Fibroblast of lung (primary cell): Measurements from ENCODE around the gene S100A4. TPM values are rescaled to one million over a fixed set of nuclear protein-coding genes. Genes with fewer than 3 reads are reported as not detected.
A peak's percentile ranks its signal among the peaks of the same experiment; 100 is the strongest.

Experiments used
- DNase-seq, 2 donors: peaks; one replicate each; pipeline versions ENCODE4 v3.0.0 to v3.0.0-alpha.2; 2010; ENCODE audit warnings: low read depth in 2 of 2
- H2AFZ ChIP-seq: 2 replicates; pipeline ENCODE4 v1.5.1; 2012; ENCODE audit warnings: low read length, control low read depth, inconsistent platforms
- H3K27ac ChIP-seq: 2 replicates; pipeline ENCODE4 v1.5.1; 2011; ENCODE audit warnings: low read length, control low read depth; ENCODE audit not compliant: insufficient read depth
- H3K27me3 ChIP-seq: 2 replicates; pipeline ENCODE4 v1.5.1; 2011; ENCODE audit warnings: mild to moderate bottlenecking, low read length; ENCODE audit not compliant: control insufficient read depth, insufficient read depth
- H3K36me3 ChIP-seq: 2 replicates; pipeline ENCODE4 v1.5.1; 2011; ENCODE audit warnings: low read length; ENCODE audit not compliant: control insufficient read depth, insufficient read depth
- H3K4me1 ChIP-seq: 2 replicates; pipeline ENCODE4 v1.5.1; 2011; ENCODE audit warnings: low read length; ENCODE audit not compliant: control insufficient read depth, insufficient read depth; ENCODE audit errors: extremely low read depth
- H3K4me2 ChIP-seq: 2 replicates; pipeline ENCODE4 v1.5.1; 2011; ENCODE audit warnings: low read length, control low read depth; ENCODE audit not compliant: insufficient read depth; ENCODE audit errors: extremely low read depth
- H3K4me3 ChIP-seq, 4 experiments: fragments of 200-600 bp in 1 of 4; sonication (generic) in 1 of 4; replicated peaks in 1 of 4; 2 replicates each; pipeline ENCODE4 v1.5.1; 2011 to 2016; ENCODE audit warnings: low read length in 4 of 4, low read depth in 3 of 4, mild to moderate bottlenecking in 3 of 4, control low read depth in 2 of 4, inconsistent platforms in 1 of 4, mixed read lengths in 1 of 4; ENCODE audit not compliant: insufficient read depth in 1 of 4; ENCODE audit errors: control extremely low read depth in 1 of 4
- H3K79me2 ChIP-seq: 2 replicates; pipeline ENCODE4 v1.5.1; 2012; ENCODE audit warnings: mild to moderate bottlenecking, low read length, inconsistent platforms; ENCODE audit not compliant: control insufficient read depth, insufficient read depth
- H3K9ac ChIP-seq: 2 replicates; pipeline ENCODE4 v1.5.1; 2011; ENCODE audit warnings: mild to moderate bottlenecking, low read length, control low read depth; ENCODE audit not compliant: insufficient read depth
- H3K9me3 ChIP-seq: 2 replicates; pipeline ENCODE4 v1.5.1; 2012; ENCODE audit warnings: low read depth, low read length; ENCODE audit not compliant: control insufficient read depth, insufficient read depth
- H4K20me1 ChIP-seq: 2 replicates; pipeline ENCODE4 v1.5.1; 2011; ENCODE audit warnings: low read length; ENCODE audit not compliant: control insufficient read depth, insufficient read depth; ENCODE audit errors: extremely low read depth
- CTCF ChIP-seq, 2 donors: IDR thresholded peaks in 1 of 2; conservative IDR thresholded peaks in 1 of 2; 1 replicate in 1 of 2; 2 replicates in 1 of 2; pipeline ENCODE4 v1.5.1; 2011 to 2012; ENCODE audit warnings: low read length in 2 of 2, control low read depth in 1 of 2, inconsistent platforms in 1 of 2, low read depth in 1 of 2, mild to moderate bottlenecking in 1 of 2
- EZH2 ChIP-seq: IDR thresholded peaks from 2 replicates; pipeline ENCODE4 v1.5.1; 2012; ENCODE audit warnings: low read length, control low read depth, mild to moderate bottlenecking; ENCODE audit errors: missing control alignments
- polyA plus RNA-seq, 2 donors: library from polyadenylated mRNA; depleted of rRNA in 1 of 2; stranded (reverse) in 1 of 2; unstranded in 1 of 2; fragments of >200 nt; gene quantifications; 2 replicates each; pipeline ENCODE4 v1.2.1, GENCODE V29; 2011 to 2012; ENCODE audit warnings: missing spikeins in 1 of 2
- total RNA-seq: library from RNA; depleted of rRNA; stranded (reverse); fragments of >200 nt; gene quantifications from 2 replicates; pipeline ENCODE4 v1.2.1, GENCODE V29; 2014

The S100A4 gene
- total and polyA plus RNA-seq, 2 donors (not counting 1 experiment from before 2014, with no cell fraction given), result 287 to 371 TPM

- no peak for TF ChIP-seq EZH2
- TF ChIP-seq CTCF (conservative IDR thresholded peaks at IDR 0.05 in 1 of 2, IDR thresholded peaks at IDR 0.05 in 1 of 2; ENCODE audit: low read depth in 1 of 2, low read length in 2 of 2), result no peak
- H3K27ac ChIP-seq, result no peak overlapping the region
- no peak for DNase-seq
- no peaks in the 10 kb centered on the region for H3K9me3 ChIP-seq
- no peak overlapping the region for H3K9ac ChIP-seq
- no peaks in the 10 kb centered on the region for H4K20me1 ChIP-seq
- H2AFZ ChIP-seq, result no peak overlapping the region
- H3K4me3 ChIP-seq, result no peak overlapping the region
- H3K79me2 ChIP-seq, result peaks cover 23% of the 10 kb centered on the region
- H3K4me2 ChIP-seq, result no peak overlapping the region
- peaks cover 10% of the 10 kb centered on the region for H3K4me1 ChIP-seq
- peaks cover 6% of the 10 kb centered on the region for H3K36me3 ChIP-seq
- no peaks in the 10 kb centered on the region for H3K27me3 ChIP-seq
Observed at GRCh38 chr1:153531638-153532037, 14.0 kb downstream of the S100A4 start.

GRCh38 chr1:153527683-153528040 is 17.9 kb downstream of the S100A4 start:
- no peaks in the 10 kb centered on the region for H3K27me3 ChIP-seq
- no peaks in the 10 kb centered on the region for H3K79me2 ChIP-seq
- H3K4me2 ChIP-seq, result no peak overlapping the region
- peaks cover 3% of the 10 kb centered on the region for H3K4me1 ChIP-seq
- H3K27ac ChIP-seq, result no peak overlapping the region
- H2AFZ ChIP-seq, result no peak overlapping the region
- H3K9ac ChIP-seq, result no peak overlapping the region
- H4K20me1 ChIP-seq, result no peaks in the 10 kb centered on the region
- H3K9me3 ChIP-seq, result no peaks in the 10 kb centered on the region
- no peak for DNase-seq
- TF ChIP-seq CTCF (conservative IDR thresholded peaks at IDR 0.05 in 1 of 2, IDR thresholded peaks at IDR 0.05 in 1 of 2; ENCODE audit: low read depth in 1 of 2, low read length in 2 of 2) (no peak), EZH2 (no peak)
- H3K36me3 ChIP-seq, result no peaks in the 10 kb centered on the region
- no peak overlapping the region for H3K4me3 ChIP-seq

GRCh38 chr1:153527023-153527682 is 18.5 kb downstream of the S100A4 start:
- H2AFZ ChIP-seq, result no peak overlapping the region
- no peak overlapping the region for H3K4me2 ChIP-seq
- no peak overlapping the region for H3K9ac ChIP-seq
- H3K36me3 ChIP-seq, result no peaks in the 10 kb centered on the region
- no peak for TF ChIP-seq CTCF (conservative IDR thresholded peaks at IDR 0.05 in 1 of 2, IDR thresholded peaks at IDR 0.05 in 1 of 2; ENCODE audit: low read depth in 1 of 2, low read length in 2 of 2)
- no peak for TF ChIP-seq EZH2
- no peaks in the 10 kb centered on the region for H4K20me1 ChIP-seq
- no peak overlapping the region for H3K27ac ChIP-seq
- H3K9me3 ChIP-seq, result no peaks in the 10 kb centered on the region
- peaks cover 2% of the 10 kb centered on the region for H3K4me1 ChIP-seq
- H3K27me3 ChIP-seq, result no peaks in the 10 kb centered on the region
- no peak overlapping the region for H3K4me3 ChIP-seq
- DNase-seq, result peak in 1 of 2 donors; percentile 42
- no peaks in the 10 kb centered on the region for H3K79me2 ChIP-seq
